ENCODE measurements around the gene HOXB13. TPM values are rescaled to one million over a fixed set of nuclear protein-coding genes. Genes with fewer than 3 reads are reported as not detected.

HOXB13 gene
- not detected for total RNA-seq
- not detected for polyA plus RNA-seq (ENCODE audit: insufficient read depth, low read depth, low replicate concordance)
- long read RNA-seq, donor 1 = 0 reads
- long read RNA-seq, donor 2 = 0 reads
- long read RNA-seq, donor 3 = 0 reads
- long read RNA-seq, donor 4 = 0 reads
- long read RNA-seq, donor 5 = 0 reads
- long read RNA-seq, donor 6 = 0 reads
- long read RNA-seq, donor 7 = 0 reads
- long read RNA-seq, donor 8 = 0 reads
- long read RNA-seq, donor 9 = 0 reads
- long read RNA-seq, donor 10 = 0 reads

DNA sequence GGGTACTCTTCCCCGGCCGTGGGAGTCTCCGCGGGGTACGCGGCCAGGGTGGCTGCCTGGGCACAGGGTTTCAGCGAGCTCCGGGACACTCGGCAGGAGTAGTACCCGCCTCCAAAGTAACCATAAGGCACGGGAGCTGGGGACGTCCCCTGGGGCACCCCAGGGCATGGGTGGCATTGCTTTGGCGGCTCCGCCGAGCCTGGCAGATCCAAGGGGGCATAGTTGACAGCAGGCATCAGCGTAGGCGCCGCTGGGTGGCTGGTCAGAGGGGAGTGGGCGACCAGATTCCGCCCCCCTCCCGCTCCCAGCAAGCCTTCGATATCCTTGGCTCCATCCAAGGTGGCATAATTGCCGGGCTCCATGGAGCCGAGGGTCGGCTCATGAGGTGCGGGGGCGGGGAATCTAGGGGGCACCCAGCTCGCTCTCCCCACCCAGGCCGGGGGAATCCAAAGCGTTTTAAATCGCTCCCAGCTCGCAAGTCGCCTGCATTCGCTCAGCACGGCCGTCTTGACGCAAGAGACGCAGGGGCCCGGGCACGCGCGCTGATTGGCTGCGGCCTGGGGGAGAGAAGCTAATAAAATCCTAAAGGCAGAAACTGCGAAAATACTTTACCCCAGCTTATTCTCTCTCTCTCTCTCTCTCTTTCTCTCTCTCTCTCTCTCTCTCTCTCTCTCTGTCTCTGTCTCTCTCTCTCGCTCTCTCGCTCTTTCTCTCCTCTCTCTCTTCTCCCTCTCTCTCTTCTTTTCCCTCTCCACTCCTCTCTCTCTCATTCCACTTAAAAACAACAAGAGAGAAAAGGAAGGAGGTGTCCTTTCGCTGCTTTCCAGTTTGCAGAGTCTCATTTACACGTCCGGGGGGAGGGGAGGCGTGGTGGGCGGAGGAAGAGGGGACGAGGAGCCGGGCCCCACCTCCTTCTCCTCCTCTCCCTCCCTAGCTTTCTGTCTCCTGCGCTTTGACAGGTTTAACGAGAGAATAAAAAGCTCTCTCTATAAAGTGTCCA, at the start of gene HOXB13:
HOXB13 (minus strand) TSS at position 519 of the 1,000 bp plus-strand sequence; CDS start at position 362, 157 bp downstream.
- H3K4me3 ChIP-seq (ENCODE audit: low read length in 3 of 3) = no peak within 1 kb of the TSS
- no peaks in the 10 kb centered on the region for H3K9me3 ChIP-seq (ENCODE audit: control insufficient read depth in 2 of 3, insufficient read depth in 1 of 3, low read length in 3 of 3)
- DNase-seq (peak in 3 of 5 donors; percentile 66 to 70 (median 66)), FAIRE-seq (no peak)
- no peak within 1 kb of the TSS for H3K9ac ChIP-seq (ENCODE audit: low read length in 3 of 3)
- H3K27me3 ChIP-seq (ENCODE audit: control insufficient read depth, insufficient read depth, low read length) = peaks cover 89% of the 10 kb centered on the region
- intact Hi-C loops (cut with DNase I) = loop anchor here (10.0 kb wide), 1 partner anchor 66 kb away; no protein-coding TSS in a partner anchor
- peaks cover 0 to 7% (median 0%) of the 10 kb centered on the region in 3 donors for H3K4me1 ChIP-seq (ENCODE audit: control insufficient read depth in 2 of 3, insufficient read depth in 2 of 3, low read depth in 1 of 3, low read length in 3 of 3)
- H3K27ac ChIP-seq (ENCODE audit: low read depth in 2 of 2, low read length in 2 of 2) = no peak within 1 kb of the TSS
- TF ChIP-seq, protein P1, sequence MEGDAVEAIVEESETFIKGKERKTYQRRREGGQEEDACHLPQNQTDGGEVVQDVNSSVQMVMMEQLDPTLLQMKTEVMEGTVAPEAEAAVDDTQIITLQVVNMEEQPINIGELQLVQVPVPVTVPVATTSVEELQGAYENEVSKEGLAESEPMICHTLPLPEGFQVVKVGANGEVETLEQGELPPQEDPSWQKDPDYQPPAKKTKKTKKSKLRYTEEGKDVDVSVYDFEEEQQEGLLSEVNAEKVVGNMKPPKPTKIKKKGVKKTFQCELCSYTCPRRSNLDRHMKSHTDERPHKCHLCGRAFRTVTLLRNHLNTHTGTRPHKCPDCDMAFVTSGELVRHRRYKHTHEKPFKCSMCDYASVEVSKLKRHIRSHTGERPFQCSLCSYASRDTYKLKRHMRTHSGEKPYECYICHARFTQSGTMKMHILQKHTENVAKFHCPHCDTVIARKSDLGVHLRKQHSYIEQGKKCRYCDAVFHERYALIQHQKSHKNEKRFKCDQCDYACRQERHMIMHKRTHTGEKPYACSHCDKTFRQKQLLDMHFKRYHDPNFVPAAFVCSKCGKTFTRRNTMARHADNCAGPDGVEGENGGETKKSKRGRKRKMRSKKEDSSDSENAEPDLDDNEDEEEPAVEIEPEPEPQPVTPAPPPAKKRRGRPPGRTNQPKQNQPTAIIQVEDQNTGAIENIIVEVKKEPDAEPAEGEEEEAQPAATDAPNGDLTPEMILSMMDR (IDR thresholded peaks at IDR 0.05; ENCODE audit: borderline replicate concordance, extremely low read depth, insufficient read depth) = no peak
- H3K36me3 ChIP-seq (ENCODE audit: control insufficient read depth in 2 of 3, insufficient read depth in 3 of 3, low read length in 3 of 3) = no peaks in the 10 kb centered on the region

GRCh38 chr17:48776602-48777001, 48.1 kb upstream of the HOXB13 start:
- Histone ChIP-seq H3K9ac (ENCODE audit: low read length in 3 of 3) (no peak overlapping the region), H3K36me3 (ENCODE audit: control insufficient read depth in 2 of 3, insufficient read depth in 3 of 3, low read length in 3 of 3) (no peaks in the 10 kb centered on the region), H3K9me3 (ENCODE audit: control insufficient read depth in 2 of 3, insufficient read depth in 1 of 3, low read length in 3 of 3) (peaks cover 0 to 3% (median 0%) of the 10 kb centered on the region in 3 donors), H3K27me3 (ENCODE audit: control insufficient read depth, insufficient read depth, low read length) (no peaks in the 10 kb centered on the region), H3K4me3 (ENCODE audit: low read length in 3 of 3) (no peak overlapping the region), H3K4me1 (ENCODE audit: control insufficient read depth in 2 of 3, insufficient read depth in 2 of 3, low read depth in 1 of 3, low read length in 3 of 3) (no peaks in the 10 kb centered on the region), H3K27ac (ENCODE audit: low read depth in 2 of 2, low read length in 2 of 2) (no peak overlapping the region)
- DNase-seq = no peak
- TF ChIP-seq, protein P1 (IDR thresholded peaks at IDR 0.05; ENCODE audit: borderline replicate concordance, extremely low read depth, insufficient read depth) = no peak
- FAIRE-seq = peak; percentile 37
- intact Hi-C loops (cut with DNase I) = no loop called here

DNA sequence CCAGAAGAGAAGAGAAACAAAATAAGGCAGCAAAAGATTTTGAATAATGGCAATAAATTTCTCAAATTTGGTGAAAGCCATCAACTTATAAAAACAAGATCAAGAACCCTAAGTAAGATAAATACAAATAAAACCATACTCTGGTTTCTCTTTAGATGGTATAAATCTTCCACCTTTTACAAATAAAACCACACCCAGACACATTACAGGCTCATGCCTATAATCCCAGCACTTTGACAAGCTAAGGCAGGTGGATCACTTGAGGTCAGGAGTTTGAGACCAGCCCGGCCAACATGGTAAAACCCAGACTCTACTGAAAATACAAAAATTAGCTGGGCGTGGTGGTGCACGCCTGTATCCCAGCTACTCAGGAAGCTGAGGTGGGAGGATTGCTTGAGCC, 44.7 kb upstream of the HOXB13 start:
- intact Hi-C loops (cut with DNase I) = no loop called here
- Histone ChIP-seq H3K36me3 (ENCODE audit: control insufficient read depth in 2 of 3, insufficient read depth in 3 of 3, low read length in 3 of 3) (no peaks in the 10 kb centered on the region), H3K9me3 (ENCODE audit: control insufficient read depth in 2 of 3, insufficient read depth in 1 of 3, low read length in 3 of 3) (peaks cover 0 to 3% (median 0%) of the 10 kb centered on the region in 3 donors), H3K9ac (ENCODE audit: low read length in 3 of 3) (no peak overlapping the region), H3K27ac (ENCODE audit: low read depth in 2 of 2, low read length in 2 of 2) (no peak overlapping the region), H3K27me3 (ENCODE audit: control insufficient read depth, insufficient read depth, low read length) (no peaks in the 10 kb centered on the region), H3K4me1 (ENCODE audit: control insufficient read depth in 2 of 3, insufficient read depth in 2 of 3, low read depth in 1 of 3, low read length in 3 of 3) (no peaks in the 10 kb centered on the region), H3K4me3 (ENCODE audit: low read length in 3 of 3) (no peak overlapping the region)
- FAIRE-seq (no peak), DNase-seq (no peak)
- TF ChIP-seq, protein P1 (IDR thresholded peaks at IDR 0.05; ENCODE audit: borderline replicate concordance, extremely low read depth, insufficient read depth) = no peak
